ENCODE data around the gene C1GALT1C1.
A peak's percentile ranks its signal among the peaks of the same experiment; 100 is the strongest.

Gene C1GALT1C1

GRCh38 chrX:120625371-120625770 lies 4.5 kb downstream of the C1GALT1C1 start:
- H3K27ac Mint-ChIP-seq: no peak overlapping the region
- no peaks in the 10 kb centered on the region for H3K9me3 Mint-ChIP-seq
- peaks cover 19% of the 10 kb centered on the region for H3K4me1 Mint-ChIP-seq
- peak overlapping the region in 1 of 2 donors; percentile 9 for H3K4me3 Mint-ChIP-seq
- no peaks in the 10 kb centered on the region for H3K27me3 Mint-ChIP-seq
- ATAC-seq: no peak
- no peak for DNase-seq

- ATAC-seq (no peak), DNase-seq (no peak)
Observed at GRCh38 chrX:120617996-120618630, 11.7 kb downstream of the C1GALT1C1 start.

GRCh38 chrX:120614816-120615215 lies 15.0 kb downstream of the C1GALT1C1 start:
- Mint-ChIP-seq H3K4me1 (peaks cover 3% of the 10 kb centered on the region), H3K27me3 (no peaks in the 10 kb centered on the region), H3K9me3 (no peaks in the 10 kb centered on the region), H3K27ac (no peak overlapping the region), H3K4me3 (no peak overlapping the region)
- ATAC-seq: no peak
- no peak for DNase-seq

More at GRCh38 chrX:120617996-120618630, 11.7 kb downstream of the C1GALT1C1 start:
- H3K4me3 Mint-ChIP-seq: no peak overlapping the region
- H3K27ac Mint-ChIP-seq: no peak overlapping the region
- no peaks in the 10 kb centered on the region for H3K27me3 Mint-ChIP-seq
- H3K9me3 Mint-ChIP-seq: no peaks in the 10 kb centered on the region
- peaks cover 6% of the 10 kb centered on the region for H3K4me1 Mint-ChIP-seq

DNA sequence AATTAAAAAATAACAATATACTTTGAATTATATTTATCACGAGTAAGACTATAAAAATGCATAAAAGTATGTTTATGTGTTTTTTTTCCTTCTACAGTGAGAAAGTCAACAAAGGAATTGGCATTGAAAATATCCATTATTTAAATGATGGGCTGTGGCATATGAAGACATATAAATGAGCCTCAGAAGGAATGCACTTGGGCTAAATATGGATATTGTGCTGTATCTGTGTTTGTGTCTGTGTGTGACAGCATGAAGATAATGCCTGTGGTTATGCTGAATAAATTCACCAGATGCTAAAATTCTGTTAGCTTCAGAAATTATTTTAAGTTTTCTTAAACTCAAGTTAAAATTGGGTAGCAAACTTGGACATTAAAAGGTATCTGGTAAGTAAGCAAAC lies 17.8 kb downstream of the C1GALT1C1 start:
- H3K4me1 Mint-ChIP-seq: no peaks in the 10 kb centered on the region
- ATAC-seq: no peak
- DNase-seq: no peak
- H3K27ac Mint-ChIP-seq: no peak overlapping the region
- H3K9me3 Mint-ChIP-seq: no peaks in the 10 kb centered on the region
- no peak overlapping the region for H3K4me3 Mint-ChIP-seq
- H3K27me3 Mint-ChIP-seq: no peaks in the 10 kb centered on the region

GRCh38 chrX:120604361-120604782 lies 25.5 kb downstream of the C1GALT1C1 start:
- ATAC-seq (peak; percentile 78), DNase-seq (peak in 1 of 2 donors; percentile 19)
- H3K9me3 Mint-ChIP-seq: no peaks in the 10 kb centered on the region

DNA sequence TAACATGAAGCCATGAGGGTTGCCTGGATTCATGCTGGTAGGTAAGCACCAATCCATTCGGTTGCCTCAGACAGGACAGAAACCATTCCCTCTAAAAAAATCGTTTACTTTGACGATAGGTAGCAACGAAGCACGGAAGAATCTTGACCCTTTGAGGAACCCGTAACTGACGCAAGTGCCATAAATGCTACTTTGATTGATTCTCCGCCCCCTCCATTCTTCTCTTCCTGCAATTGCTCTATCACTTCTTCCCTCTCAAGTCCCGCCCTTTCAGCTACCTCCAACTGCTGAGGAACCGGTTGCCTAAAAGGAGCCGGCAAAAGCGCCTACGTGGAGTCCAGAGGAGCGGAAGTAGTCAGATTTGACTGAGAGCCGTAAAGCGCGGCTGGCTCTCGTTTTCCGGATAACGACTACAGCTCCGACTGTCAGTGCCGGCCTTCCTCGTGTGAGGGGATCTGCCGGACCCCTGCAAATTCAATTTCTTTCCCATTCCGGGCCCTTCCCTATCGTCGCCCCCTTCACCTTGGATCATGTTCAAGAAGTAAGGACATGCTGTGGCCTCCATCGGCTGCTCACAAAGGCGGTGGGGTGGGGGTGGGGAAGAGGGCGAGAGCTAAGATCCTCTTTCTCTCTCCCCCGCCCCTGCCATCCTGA lies 26.0 kb downstream of the C1GALT1C1 start, which contains the start of gene MCTS1:
Gene MCTS1 (plus strand): TSS at position 395 of the 654 bp plus-strand sequence. CDS start 136 bp downstream, at position 531.
- ATAC-seq (peak; percentile 97), DNase-seq (peak; percentile 68 to 85)
- H3K4me1 Mint-ChIP-seq: no peaks in the 10 kb centered on the region
- H3K4me3 Mint-ChIP-seq: peak within 1 kb of the TSS; percentile 97 to 99
- H3K27ac Mint-ChIP-seq: peak within 1 kb of the TSS; percentile 99
- no peaks in the 10 kb centered on the region for H3K27me3 Mint-ChIP-seq
- H3K9me3 Mint-ChIP-seq: no peaks in the 10 kb centered on the region

More at GRCh38 chrX:120604361-120604782, 25.5 kb downstream of the C1GALT1C1 start:
- Mint-ChIP-seq H3K27ac (peak overlapping the region; percentile 99), H3K4me1 (no peaks in the 10 kb centered on the region), H3K27me3 (no peaks in the 10 kb centered on the region), H3K4me3 (peak overlapping the region; percentile 97 to 99)

DNA sequence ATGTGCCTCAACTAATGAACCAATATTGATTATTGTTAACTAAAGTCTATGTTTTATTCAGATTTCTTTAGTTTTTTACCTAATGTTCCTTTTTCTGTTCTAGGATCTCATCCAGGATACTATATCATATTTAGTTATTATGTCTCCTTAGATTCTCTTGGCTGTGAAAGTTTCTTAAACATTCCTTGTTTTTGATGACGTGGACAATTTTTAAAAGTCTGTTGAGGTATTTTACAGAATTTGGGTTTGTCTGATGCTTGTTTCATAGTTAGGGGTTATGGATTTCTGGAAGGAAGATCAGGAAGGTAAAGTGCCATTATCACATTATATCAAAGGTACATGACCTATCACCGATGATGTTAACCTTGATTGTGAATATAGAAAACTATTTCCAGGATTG lies 44.2 kb downstream of the C1GALT1C1 start:
- Mint-ChIP-seq H3K4me3 (no peak overlapping the region), H3K27me3 (no peaks in the 10 kb centered on the region), H3K27ac (no peak overlapping the region), H3K9me3 (no peaks in the 10 kb centered on the region), H3K4me1 (peaks cover 9% of the 10 kb centered on the region)
- ATAC-seq: no peak
- DNase-seq: no peak
